GM19099 (cell line): Measurements from ENCODE around the gene NFATC4.

Source experiments
- POLR2A ChIP-seq: IDR thresholded peaks from 3 replicates; pipeline ENCODE4 v1.6.1; 2011; ENCODE audit warnings: low read depth; ENCODE audit not compliant: insufficient read length; ENCODE audit errors: extremely low read depth

The NFATC4 gene

GRCh38 chr14:24372701-24373416 lies 4.9 kb downstream of the NFATC4 start:
- no peak for TF ChIP-seq POLR2A

GRCh38 chr14:24376448-24377070 lies 8.6 kb downstream of the NFATC4 start:
- TF ChIP-seq POLR2A: no peak

GRCh38 chr14:24377126-24377525 lies 9.1 kb downstream of the NFATC4 start:
- no peak for TF ChIP-seq POLR2A

DNA sequence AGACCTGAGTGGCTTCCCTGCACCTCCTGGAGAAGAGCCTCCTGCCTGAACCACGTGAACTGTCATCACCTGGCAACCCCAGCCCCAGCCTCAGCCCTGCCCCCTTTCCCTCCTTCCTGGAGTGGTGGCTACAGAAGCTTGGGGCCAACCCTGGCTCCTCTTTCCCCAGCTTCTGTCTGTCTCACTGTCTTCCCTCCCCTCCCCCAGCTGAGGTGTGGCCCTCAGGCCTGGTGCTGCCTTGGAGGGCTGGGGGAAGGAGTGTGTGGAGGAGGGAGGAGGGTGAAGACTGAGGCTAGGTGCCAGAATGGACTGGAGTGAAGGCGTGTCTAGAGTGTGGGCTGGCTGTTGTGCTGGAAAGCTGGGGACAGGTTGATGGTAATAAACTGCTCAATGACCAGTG lies 9.7 kb downstream of the NFATC4 start:
- no peak for TF ChIP-seq POLR2A

- no peak for TF ChIP-seq POLR2A
Observed at GRCh38 chr14:24378327-24378726, 10.3 kb downstream of the NFATC4 start.

GRCh38 chr14:24378981-24379906 lies 11.3 kb downstream of the NFATC4 start:
- no peak for TF ChIP-seq POLR2A

DNA sequence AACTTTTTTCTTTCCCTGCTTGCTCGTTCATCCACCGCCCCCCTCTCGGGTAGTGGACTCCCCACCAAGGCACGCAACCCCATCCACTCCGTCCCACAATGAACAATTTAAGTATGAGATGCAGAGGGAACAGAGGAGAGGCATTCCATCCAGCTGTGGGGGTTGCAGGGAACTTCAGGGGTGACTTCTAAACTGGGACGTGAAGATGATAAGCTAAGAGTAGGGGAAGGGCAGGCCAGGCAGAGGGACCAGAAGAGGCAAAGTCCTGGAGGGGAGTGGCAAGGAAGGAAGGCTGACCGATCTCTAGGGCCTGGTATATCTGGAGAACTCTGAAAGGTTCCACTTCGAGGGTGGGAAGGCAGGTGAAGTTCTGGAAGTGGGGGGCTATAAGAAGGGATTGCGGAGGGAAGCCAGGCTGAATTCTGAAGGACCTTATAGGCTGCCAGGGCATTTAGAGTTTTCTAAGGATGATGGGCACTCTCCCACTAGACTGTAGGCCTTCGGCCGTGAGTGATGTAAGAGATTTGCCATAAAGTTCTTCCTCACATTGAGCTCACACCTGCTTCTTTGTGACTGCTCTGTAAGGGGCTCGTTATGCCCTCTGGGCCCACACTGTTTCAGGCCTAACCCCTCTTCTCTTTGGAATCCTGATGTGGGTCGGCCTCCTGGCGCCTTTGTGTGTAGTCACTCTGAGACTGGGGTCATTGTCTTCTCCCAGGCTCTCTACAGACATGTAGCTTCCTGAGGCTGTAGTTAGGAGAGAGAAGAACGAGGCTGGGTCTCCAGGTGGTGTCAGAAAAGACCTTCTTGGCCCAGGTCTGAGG lies 12.1 kb downstream of the NFATC4 start:
- TF ChIP-seq POLR2A: no peak

- no peak for TF ChIP-seq POLR2A
Observed at GRCh38 chr14:24381363-24382063, 13.5 kb downstream of the NFATC4 start.

DNA sequence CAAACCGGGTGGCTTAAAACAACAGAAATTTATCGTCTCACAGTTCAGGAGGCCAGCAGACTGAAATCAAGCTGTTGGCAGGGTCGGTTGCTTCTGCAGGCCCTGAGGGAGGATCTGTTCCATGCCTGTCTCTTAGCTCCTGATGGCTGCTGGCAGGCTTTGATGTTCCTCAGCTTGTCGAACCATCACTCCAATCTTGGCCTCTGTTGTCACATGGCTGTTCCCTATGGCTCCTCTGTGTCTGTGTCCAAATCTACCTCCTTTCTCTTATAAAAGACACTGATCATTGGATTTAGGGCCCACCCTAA lies 14.0 kb downstream of the NFATC4 start:
- TF ChIP-seq POLR2A: no peak

DNA sequence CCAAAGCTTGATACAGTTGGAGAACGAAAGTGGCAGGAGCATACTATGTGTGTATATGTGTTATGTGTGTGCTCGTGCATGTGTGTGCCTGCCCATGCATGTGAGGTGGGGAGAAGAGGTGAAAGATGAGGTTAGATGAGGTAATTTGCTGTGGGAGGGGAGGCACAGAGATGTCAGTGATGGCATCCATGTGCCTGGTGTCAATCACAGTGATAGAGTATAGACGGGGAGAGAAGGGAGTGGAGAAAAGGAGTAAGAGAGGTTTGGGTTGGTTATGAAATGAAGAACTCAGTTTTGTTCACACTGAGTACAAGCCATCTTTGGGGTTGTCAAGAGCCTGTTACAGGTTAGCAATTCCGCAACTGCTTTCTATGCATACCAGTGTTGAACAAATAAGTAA lies 16.2 kb downstream of the NFATC4 start:
- TF ChIP-seq POLR2A: no peak

DNA sequence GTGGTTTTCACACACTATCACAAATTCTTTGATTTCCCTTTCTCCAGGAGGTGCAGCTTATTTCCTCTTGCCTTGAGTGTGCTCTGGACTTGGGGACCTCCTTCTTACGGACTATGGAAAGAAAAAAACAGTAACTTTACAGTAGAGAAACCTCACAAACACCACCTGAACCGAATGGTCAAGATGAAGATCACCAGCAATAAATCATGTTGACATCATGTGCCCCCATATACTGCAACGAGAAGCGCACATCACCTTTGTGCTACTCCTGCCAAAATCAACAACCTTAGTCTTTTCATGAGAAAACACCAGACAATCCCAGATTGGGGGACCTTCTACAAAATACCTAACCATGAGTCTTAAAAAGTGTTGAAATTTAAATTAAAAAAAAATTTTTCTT lies 17.5 kb downstream of the NFATC4 start:
- TF ChIP-seq POLR2A: no peak

DNA sequence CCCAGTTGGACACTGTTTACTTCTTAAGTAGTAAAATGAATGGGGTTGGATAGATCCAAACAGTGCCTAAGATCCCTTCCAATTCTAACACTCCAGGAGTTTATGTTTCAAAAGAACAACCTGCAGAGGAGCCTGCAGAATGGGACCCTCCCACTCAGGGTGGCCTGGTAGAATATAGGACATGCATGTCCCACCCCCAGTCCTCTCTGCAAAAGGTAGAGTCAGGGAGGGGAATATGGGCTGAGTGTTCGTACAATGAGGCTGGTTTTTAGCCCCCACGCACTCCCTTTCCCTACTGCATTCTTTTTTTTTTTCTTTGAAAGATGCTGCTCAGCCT lies 19.0 kb downstream of the NFATC4 start:
- TF ChIP-seq POLR2A: no peak

GRCh38 chr14:24388474-24389179 lies 20.6 kb downstream of the NFATC4 start:
- no peak for TF ChIP-seq POLR2A
